DOHH2 (cell line): Measurements from ENCODE around the gene RPL37A.

Source experiments
- H3F3A ChIP-seq: fragments of 200-600 bp; sonication (generic), shearing (Covaris generic); 2 replicates; pipeline ENCODE4 v1.6.0; 2016; ENCODE audit warnings: antibody characterized with exemption, mild to moderate bottlenecking; ENCODE audit not compliant: control insufficient read depth, insufficient read depth
- H3K27ac ChIP-seq: fragments of 200-600 bp; sonication (generic); 2 replicates; pipeline ENCODE4 v1.5.1; 2014; ENCODE audit warnings: low read depth, mild to moderate bottlenecking, low read length, moderate library complexity
- H3K27me3 ChIP-seq: fragments of 200-600 bp; sonication (generic); 2 replicates; pipeline ENCODE4 v1.6.1; 2014; ENCODE audit warnings: mild to moderate bottlenecking, low read length, mixed read lengths; ENCODE audit not compliant: control insufficient read depth
- H3K36me3 ChIP-seq: fragments of 200-600 bp; sonication (generic); 2 replicates; pipeline ENCODE4 v1.6.1; 2014; ENCODE audit warnings: mild to moderate bottlenecking, low read length, moderate library complexity, mixed read lengths; ENCODE audit not compliant: control insufficient read depth
- H3K4me1 ChIP-seq: fragments of 200-600 bp; sonication (generic); 2 replicates; pipeline ENCODE4 v1.6.1; 2014; ENCODE audit warnings: mild to moderate bottlenecking, low read length, mixed read lengths; ENCODE audit not compliant: control insufficient read depth
- H3K4me2 ChIP-seq: fragments of 200-600 bp; sonication (generic); 2 replicates; pipeline ENCODE4 v1.6.0; 2014; ENCODE audit warnings: mild to moderate bottlenecking, low read length, moderate library complexity
- H3K4me3 ChIP-seq: fragments of 200-600 bp; sonication (generic); 2 replicates; pipeline ENCODE4 v1.5.1; 2014; ENCODE audit warnings: mild to moderate bottlenecking, low read length, mixed read lengths
- H3K79me2 ChIP-seq: fragments of 200-600 bp; sonication (generic); 2 replicates; pipeline ENCODE4 v1.6.1; 2014; ENCODE audit warnings: mild to moderate bottlenecking, low read length, mixed read lengths; ENCODE audit not compliant: control insufficient read depth
- H3K9me2 ChIP-seq: fragments of 200-600 bp; sonication (generic); replicated peaks from 2 replicates; pipeline ENCODE4 v1.6.1; 2014; ENCODE audit warnings: mild to moderate bottlenecking, low read length, mixed read lengths; ENCODE audit not compliant: control insufficient read depth
- H3K9me3 ChIP-seq: fragments of 200-600 bp; sonication (generic); 2 replicates; pipeline ENCODE4 v1.6.1; 2014; ENCODE audit warnings: antibody characterized with exemption, low read length, mixed read lengths; ENCODE audit not compliant: control insufficient read depth, insufficient read depth
- H4K20me1 ChIP-seq: fragments of 200-600 bp; sonication (generic); 2 replicates; pipeline ENCODE4 v1.6.0; 2014; ENCODE audit warnings: low read depth, mild to moderate bottlenecking, antibody characterized with exemption, low read length, moderate library complexity; ENCODE audit not compliant: control insufficient read depth, insufficient read depth
- CTCF ChIP-seq: fragments of 200-600 bp; sonication (generic); IDR thresholded peaks from one replicate; pipeline ENCODE4 v1.5.1; 2014; ENCODE audit warnings: antibody characterized with exemption, mild to moderate bottlenecking, low read depth, low read length; ENCODE audit not compliant: poor library complexity, severe bottlenecking
- EZH2phosphoT487 ChIP-seq: fragments of 200-600 bp; sonication (generic); IDR thresholded peaks from 2 replicates; pipeline ENCODE4 v1.6.1; 2017; ENCODE audit warnings: borderline replicate concordance, mild to moderate bottlenecking, antibody characterized with exemption, low read length, moderate library complexity, mixed read lengths

The RPL37A gene

GRCh38 chr2:216465579-216466195, 33.0 kb upstream of the RPL37A start:
- no peak overlapping the region for H3K27ac ChIP-seq
- H3K4me2 ChIP-seq, result no peak overlapping the region
- H3K79me2 ChIP-seq, result no peaks in the 10 kb centered on the region
- H3K4me3 ChIP-seq, result no peak overlapping the region
- no peaks in the 10 kb centered on the region for H3K9me2 ChIP-seq
- H3K36me3 ChIP-seq, result peaks cover 3% of the 10 kb centered on the region; the same call in 1 of the 2 replicates
- H3K4me1 ChIP-seq, result no peaks in the 10 kb centered on the region
- H4K20me1 ChIP-seq, result no peaks in the 10 kb centered on the region
- TF ChIP-seq EZH2phosphoT487 (no peak), CTCF (no peak)
- H3K27me3 ChIP-seq, result no peaks in the 10 kb centered on the region
- H3K9me3 ChIP-seq, result no peaks in the 10 kb centered on the region
- H3F3A ChIP-seq, result no peaks in the 10 kb centered on the region

- Histone ChIP-seq H3K36me3 (peaks cover 3% of the 10 kb centered on the region; the same call in 1 of the 2 replicates), H3K9me2 (no peaks in the 10 kb centered on the region), H3F3A (no peaks in the 10 kb centered on the region), H3K4me3 (no peak overlapping the region), H3K9me3 (no peaks in the 10 kb centered on the region), H3K27me3 (no peaks in the 10 kb centered on the region), H3K4me2 (no peak overlapping the region), H3K79me2 (no peaks in the 10 kb centered on the region), H4K20me1 (no peaks in the 10 kb centered on the region), H3K27ac (no peak overlapping the region), H3K4me1 (no peaks in the 10 kb centered on the region)
- TF ChIP-seq CTCF, result no peak
Measured at GRCh38 chr2:216467845-216468244, 30.8 kb upstream of the RPL37A start.

- no peaks in the 10 kb centered on the region for H3F3A ChIP-seq
- no peaks in the 10 kb centered on the region for H3K9me2 ChIP-seq
- TF ChIP-seq CTCF (no peak), EZH2phosphoT487 (no peak)
- H3K9me3 ChIP-seq, result no peaks in the 10 kb centered on the region
- H4K20me1 ChIP-seq, result no peaks in the 10 kb centered on the region
- H3K4me3 ChIP-seq, result no peak overlapping the region
- no peak overlapping the region for H3K4me2 ChIP-seq
- no peaks in the 10 kb centered on the region for H3K4me1 ChIP-seq
- no peaks in the 10 kb centered on the region for H3K27me3 ChIP-seq
- peaks cover 3% of the 10 kb centered on the region; the same call in 1 of the 2 replicates for H3K36me3 ChIP-seq
- no peaks in the 10 kb centered on the region for H3K79me2 ChIP-seq
- H3K27ac ChIP-seq, result no peak overlapping the region
Measured at GRCh38 chr2:216469661-216470060, 29.0 kb upstream of the RPL37A start.

GRCh38 chr2:216473187-216473586, 25.5 kb upstream of the RPL37A start:
- Histone ChIP-seq H3K9me3 (no peaks in the 10 kb centered on the region), H3K27ac (no peak overlapping the region), H3K36me3 (peaks cover 6% of the 10 kb centered on the region; the same call in 1 of the 2 replicates), H3K79me2 (no peaks in the 10 kb centered on the region), H3F3A (no peaks in the 10 kb centered on the region), H3K27me3 (no peaks in the 10 kb centered on the region), H3K4me2 (no peak overlapping the region), H3K9me2 (no peaks in the 10 kb centered on the region), H4K20me1 (no peaks in the 10 kb centered on the region), H3K4me3 (no peak overlapping the region), H3K4me1 (peaks cover 6% of the 10 kb centered on the region; the same call in 1 of the 2 replicates)
- TF ChIP-seq CTCF, result no peak
- no peak for TF ChIP-seq EZH2phosphoT487
